ENCODE measurements around the gene RAPH1. TPM values are rescaled to one million over a fixed set of nuclear protein-coding genes. Genes with fewer than 3 reads are reported as not detected.

The RAPH1 gene
- total and polyA plus RNA-seq, 9 of the 15 experiments (the other 6 are each of a cell fraction or from before 2014, with no cell fraction given) = 0.07 to 0.71 (median 0.27) TPM

DNA sequence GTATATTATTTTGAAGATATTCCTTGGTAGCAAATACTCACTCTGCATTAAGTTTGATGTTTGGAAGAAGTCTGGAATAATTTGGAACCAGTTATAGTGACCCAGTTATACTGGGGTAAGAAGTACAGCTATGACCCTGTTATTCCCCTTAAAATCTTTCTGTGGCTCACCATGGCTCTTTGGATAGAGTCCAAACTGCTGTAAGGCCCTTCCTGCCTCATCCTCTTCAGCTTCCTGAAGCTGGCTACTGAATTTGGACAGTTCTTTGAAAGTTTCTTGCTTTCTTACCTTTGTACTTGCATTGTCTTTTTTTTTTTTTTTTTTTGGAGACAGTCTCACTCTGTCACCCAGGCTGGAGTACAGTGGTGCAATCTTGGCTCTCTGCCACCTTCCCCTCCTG is 121.3 kb downstream of the RAPH1 start:
- Histone ChIP-seq H2AFZ (ENCODE audit: low read depth, low read length) (no peak overlapping the region), H3K27ac (ENCODE audit: extremely low read depth, low read depth, low read length) (no peak overlapping the region), H3K9me1 (ENCODE audit: control insufficient read depth, insufficient read depth, low read length) (no peaks in the 10 kb centered on the region), H3K4me2 (ENCODE audit: insufficient read depth, low read length) (no peak overlapping the region), H4K20me1 (replicated peaks; ENCODE audit: control insufficient read depth, insufficient read depth, low read length) (no peaks in the 10 kb centered on the region), H3K9me3 (replicated peaks; ENCODE audit: control insufficient read depth, insufficient read depth, low read depth, low read length) (no peaks in the 10 kb centered on the region), H3K9ac (ENCODE audit: insufficient read depth in 1 of 2, low read depth in 2 of 2, low read length in 2 of 2) (no peak overlapping the region), H3K4me3 (no peak overlapping the region), H3K79me2 (ENCODE audit: control insufficient read depth, insufficient read depth, low read length) (no peaks in the 10 kb centered on the region), H3K27me3 (ENCODE audit: control insufficient read depth in 2 of 2, insufficient read depth in 2 of 2, low read length in 2 of 2) (no peaks in the 10 kb centered on the region), H3K4me1 (replicated peaks in 1 of 2; ENCODE audit: control insufficient read depth in 2 of 2, insufficient read depth in 2 of 2, low read length in 2 of 2) (no peaks in the 10 kb centered on the region), H3K36me3 (ENCODE audit: control insufficient read depth, insufficient read depth, low read length) (peaks cover 5% of the 10 kb centered on the region; the same call in 1 of the 3 replicates)
- ATAC-seq (no peak), FAIRE-seq (no peak), DNase-seq (ENCODE audit: extremely low read depth in 1 of 4, low spot score in 3 of 4) (no peak)
- TF ChIP-seq NFIC (IDR thresholded peaks at IDR 0.05) = peak; percentile 45
- TF ChIP-seq, protein P1, sequence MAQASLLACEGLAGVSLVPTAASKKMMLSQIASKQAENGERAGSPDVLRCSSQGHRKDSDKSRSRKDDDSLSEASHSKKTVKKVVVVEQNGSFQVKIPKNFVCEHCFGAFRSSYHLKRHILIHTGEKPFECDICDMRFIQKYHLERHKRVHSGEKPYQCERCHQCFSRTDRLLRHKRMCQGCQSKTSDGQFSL (CRISPR knock-in tag; IDR thresholded peaks at IDR 0.05) = no peak
- TF ChIP-seq, protein P1 (tag; IDR thresholded peaks at IDR 0.05) = no peak
- POLR2A ChIA-PET = interaction anchor here (0.6 kb wide), 1 partner anchor 845 kb away, joined by 3 read pairs; no protein-coding TSS in a partner anchor
- BruUV-seq (replicated peaks) = no TSS peak
- in situ Hi-C loops (cut with MboI) = no loop called here
- intact Hi-C loops (cut with micrococcal nuclease) = no loop called here
- CTCF ChIA-PET (ENCODE audit: low intra/inter-chr PET ratio) = no interaction called here

DNA sequence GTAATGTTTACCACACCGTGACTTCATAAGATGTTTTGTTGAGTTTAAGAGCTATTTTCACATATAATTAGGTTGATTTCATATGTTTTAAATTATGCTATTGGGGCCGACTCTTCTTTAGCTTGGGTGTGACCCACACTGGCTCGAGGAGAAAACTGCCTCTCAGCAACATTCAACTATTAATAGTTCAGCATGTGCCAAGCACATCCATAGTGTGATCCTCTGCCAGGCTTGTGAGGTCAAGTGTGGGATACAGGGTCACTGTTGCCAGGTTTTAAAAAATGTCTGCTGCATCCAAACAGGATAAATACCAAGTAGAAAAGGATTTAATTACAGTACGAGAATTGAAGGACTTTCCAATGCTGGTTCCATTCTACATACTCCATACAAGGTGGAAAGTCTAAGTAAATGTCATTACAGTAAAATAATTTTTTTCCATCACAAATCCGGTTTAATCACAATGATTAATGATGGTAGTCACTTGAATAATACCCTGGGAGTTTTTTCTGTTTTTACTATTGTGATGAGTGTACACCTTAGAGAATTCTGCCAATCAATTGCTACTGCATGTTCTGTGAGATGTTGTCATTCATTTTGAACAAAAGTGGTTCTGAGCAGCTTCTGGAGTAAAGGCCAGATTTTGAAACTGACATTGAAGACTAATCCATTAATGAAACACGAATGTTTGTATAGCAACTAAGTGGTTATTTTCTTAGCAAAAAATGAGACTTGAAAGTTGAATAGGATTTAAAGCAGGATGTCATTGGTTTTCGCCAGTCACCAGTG is 122.4 kb downstream of the RAPH1 start:
- DNase-seq (ENCODE audit: extremely low read depth in 1 of 4, low spot score in 3 of 4) = no peak
- H3K4me1 ChIP-seq (replicated peaks in 1 of 2; ENCODE audit: control insufficient read depth in 2 of 2, insufficient read depth in 2 of 2, low read length in 2 of 2) = no peaks in the 10 kb centered on the region
- H2AFZ ChIP-seq (ENCODE audit: low read depth, low read length) = no peak overlapping the region
- no peaks in the 10 kb centered on the region for H3K27me3 ChIP-seq (ENCODE audit: control insufficient read depth in 2 of 2, insufficient read depth in 2 of 2, low read length in 2 of 2)
- TF ChIP-seq TAF9B (IDR thresholded peaks at IDR 0.05; ENCODE audit: partially characterized antibody) = no peak
- TF ChIP-seq KLF10 (CRISPR knock-in tag; IDR thresholded peaks at IDR 0.05) = no peak
- no peak for TF ChIP-seq MYNN (IDR thresholded peaks at IDR 0.05)
- TF ChIP-seq MYNN (CRISPR knock-in tag; IDR thresholded peaks at IDR 0.05) = no peak
- no peak for TF ChIP-seq RBM22 (IDR thresholded peaks at IDR 0.05; ENCODE audit: low read depth, low read length, poor library complexity, severe bottlenecking)
- TF ChIP-seq FOXK2 (conservative IDR thresholded peaks at IDR 0.05 in 1 of 2, IDR thresholded peaks at IDR 0.05 in 1 of 2; ENCODE audit: low read depth in 2 of 2) = no peak
- no peak for TF ChIP-seq CXXC5 (CRISPR knock-in tag; IDR thresholded peaks at IDR 0.05)
- H3K4me2 ChIP-seq (ENCODE audit: insufficient read depth, low read length) = no peak overlapping the region
- intact Hi-C loops (cut with micrococcal nuclease) = no loop called here
- H3K9me3 ChIP-seq (replicated peaks; ENCODE audit: control insufficient read depth, insufficient read depth, low read depth, low read length) = no peaks in the 10 kb centered on the region
- H3K9me1 ChIP-seq (ENCODE audit: control insufficient read depth, insufficient read depth, low read length) = no peaks in the 10 kb centered on the region
- POLR2A ChIA-PET = no interaction called here
- no peak for ATAC-seq
- CTCF ChIA-PET (ENCODE audit: low intra/inter-chr PET ratio) = no interaction called here
- in situ Hi-C loops (cut with MboI) = no loop called here
- H3K27ac ChIP-seq (ENCODE audit: extremely low read depth, low read depth, low read length) = no peak overlapping the region
- no peak overlapping the region for H3K9ac ChIP-seq (ENCODE audit: insufficient read depth in 1 of 2, low read depth in 2 of 2, low read length in 2 of 2)
- H4K20me1 ChIP-seq (replicated peaks; ENCODE audit: control insufficient read depth, insufficient read depth, low read length) = no peaks in the 10 kb centered on the region
- WGBS (ENCODE audit: insufficient coverage, low coverage, missing lambda C conversion rate) = 44% methylated on average over 7 of the region's 7 CpGs
- FAIRE-seq = no peak
- BruUV-seq (replicated peaks) = no TSS peak
- no peak overlapping the region for H3K4me3 ChIP-seq
- H3K36me3 ChIP-seq (ENCODE audit: control insufficient read depth, insufficient read depth, low read length) = 0 out of 3 replicates have a peak, but pooled peaks cover 5% of the 10 kb centered on the region
- no peaks in the 10 kb centered on the region for H3K79me2 ChIP-seq (ENCODE audit: control insufficient read depth, insufficient read depth, low read length)

Data from K562 (cell line).